VCaP (cell line): ENCODE results near the gene ORM2.

ENCODE experiments used
- H3K27ac ChIP-seq: fragments of 450-650 bp; 2 replicates; pipeline ENCODE4 v1.5.1; 2017
- CTCF ChIP-seq: fragments of 450-650 bp; conservative IDR thresholded peaks from 2 replicates; pipeline ENCODE4 v1.5.1; 2017; ENCODE audit warnings: mild to moderate bottlenecking, moderate library complexity

The ORM2 gene

GRCh38 chr9:114311571-114312512 is 17.8 kb upstream of the ORM2 start:
- TF ChIP-seq CTCF, result no peak

GRCh38 chr9:114312513-114312875 is 17.2 kb upstream of the ORM2 start:
- no peak for TF ChIP-seq CTCF
- no peak overlapping the region for H3K27ac ChIP-seq

More at GRCh38 chr9:114311571-114312512, 17.8 kb upstream of the ORM2 start:
- no peak overlapping the region for H3K27ac ChIP-seq

GRCh38 chr9:114313186-114313585 is 16.5 kb upstream of the ORM2 start:
- H3K27ac ChIP-seq, result no peak overlapping the region
- TF ChIP-seq CTCF, result no peak

- no peak for TF ChIP-seq CTCF
- no peak overlapping the region for H3K27ac ChIP-seq
These were observed 15.3 kb upstream of the ORM2 start for GRCh38 chr9:114314256-114314867.

GRCh38 chr9:114314881-114315722 is 14.6 kb upstream of the ORM2 start:
- no peak for TF ChIP-seq CTCF
- H3K27ac ChIP-seq, result no peak overlapping the region

- H3K27ac ChIP-seq, result no peak overlapping the region
- TF ChIP-seq CTCF, result no peak
These were observed 13.8 kb upstream of the ORM2 start for GRCh38 chr9:114315723-114316363.
